Liver (tissue), 9 donors: ENCODE results near the gene RHAG. TPM values are rescaled to one million over a fixed set of nuclear protein-coding genes. Genes with fewer than 3 reads are reported as not detected.
A peak's percentile ranks its signal among the peaks of the same experiment; 100 is the strongest.

Experiments used
- DNase-seq: peaks from one replicate; pipeline ENCODE4 v3.0.0-alpha.2; 2017; ENCODE audit warnings: low spot score
- H3K27ac ChIP-seq, 2 donors: one replicate each; pipeline ENCODE4 v1.7.0; 2013; ENCODE audit warnings: inconsistent platforms in 2 of 2, low read length in 2 of 2, control low read depth in 1 of 2, low read depth in 1 of 2, mild to moderate bottlenecking in 1 of 2
- H3K27me3 ChIP-seq, 4 donors: one replicate each; pipeline versions ENCODE4 v1.6.1 to v1.7.0; 2013; ENCODE audit warnings: low read length in 3 of 4, inconsistent platforms in 1 of 4, mild to moderate bottlenecking in 1 of 4, moderate library complexity in 1 of 4; ENCODE audit not compliant: control insufficient read depth in 4 of 4, insufficient read depth in 4 of 4
- H3K36me3 ChIP-seq, 4 donors: one replicate each; pipeline versions ENCODE4 v1.6.1 to v1.7.0; 2013; ENCODE audit warnings: low read length in 3 of 4, mild to moderate bottlenecking in 3 of 4, low read depth in 1 of 4, moderate library complexity in 1 of 4; ENCODE audit not compliant: control insufficient read depth in 4 of 4, insufficient read depth in 3 of 4
- H3K4me1 ChIP-seq, 4 donors: one replicate each; pipeline versions ENCODE4 v1.6.1 to v1.7.0; 2013; ENCODE audit warnings: low read length in 3 of 4, mild to moderate bottlenecking in 3 of 4, moderate library complexity in 1 of 4; ENCODE audit not compliant: control insufficient read depth in 4 of 4, insufficient read depth in 4 of 4
- H3K4me3 ChIP-seq, 3 donors: one replicate each; pipeline versions ENCODE4 v1.6.1 to v1.7.0; 2013; ENCODE audit warnings: low read length in 3 of 3, control low read depth in 1 of 3, low read depth in 1 of 3, mild to moderate bottlenecking in 1 of 3
- H3K9ac ChIP-seq, 2 donors: one replicate each; pipeline ENCODE4 v1.7.0; 2013; ENCODE audit warnings: low read length in 2 of 2, mild to moderate bottlenecking in 2 of 2, moderate library complexity in 2 of 2, control low read depth in 1 of 2, low read depth in 1 of 2
- H3K9me3 ChIP-seq, 4 donors: one replicate each; pipeline versions ENCODE4 v1.6.1 to v1.7.0; 2013; ENCODE audit warnings: low read length in 3 of 4; ENCODE audit not compliant: control insufficient read depth in 4 of 4
- ATF3 ChIP-seq: IDR thresholded peaks from 2 replicates; pipeline ENCODE4 v1.6.1; 2016; ENCODE audit warnings: antibody characterized with exemption
- CTCF ChIP-seq: fragments of 150-350 bp; IDR thresholded peaks from 2 replicates; pipeline ENCODE4 v1.5.1; 2017; ENCODE audit warnings: improper control_type of control experiment, low read depth, low read length; ENCODE audit not compliant: missing input control
- EGR1 ChIP-seq, 2 donors: IDR thresholded peaks; 2 replicates each; pipeline ENCODE4 v1.6.1; 2016 to 2018; ENCODE audit warnings: antibody characterized with exemption in 2 of 2, low read depth in 2 of 2
- FOXA1 ChIP-seq: IDR thresholded peaks from 2 replicates; pipeline ENCODE4 v1.6.1; 2016; ENCODE audit warnings: antibody characterized with exemption
- FOXA2 ChIP-seq: IDR thresholded peaks from 2 replicates; pipeline ENCODE4 v1.6.1; 2016; ENCODE audit warnings: antibody characterized with exemption
- GABPA ChIP-seq, 2 donors: IDR thresholded peaks in 1 of 2; conservative IDR thresholded peaks in 1 of 2; 2 replicates each; pipeline ENCODE4 v1.6.1; 2016; ENCODE audit warnings: antibody characterized with exemption in 2 of 2, mild to moderate bottlenecking in 1 of 2, moderate library complexity in 1 of 2
- JUND ChIP-seq, 2 donors: IDR thresholded peaks; 2 replicates each; pipeline ENCODE4 v1.6.1; 2016; ENCODE audit warnings: antibody characterized with exemption in 2 of 2
- RAD21 ChIP-seq, 2 donors: IDR thresholded peaks; 2 replicates each; pipeline ENCODE4 v1.6.1; 2016; ENCODE audit warnings: antibody characterized with exemption in 2 of 2, mild to moderate bottlenecking in 2 of 2
- REST ChIP-seq: IDR thresholded peaks from 2 replicates; pipeline ENCODE4 v1.6.1; 2016; ENCODE audit warnings: antibody characterized with exemption, mild to moderate bottlenecking
- RXRA ChIP-seq, 2 donors: IDR thresholded peaks; 2 replicates each; pipeline ENCODE4 v1.6.1; 2017 to 2018; ENCODE audit warnings: antibody characterized with exemption in 2 of 2, mild to moderate bottlenecking in 1 of 2
- SP1 ChIP-seq: IDR thresholded peaks from 2 replicates; pipeline ENCODE4 v1.6.1; 2018; ENCODE audit warnings: antibody characterized with exemption, mild to moderate bottlenecking
- TAF1 ChIP-seq: conservative IDR thresholded peaks from 2 replicates; pipeline ENCODE4 v1.6.1; 2016; ENCODE audit warnings: antibody characterized with exemption, mild to moderate bottlenecking
- YY1 ChIP-seq: IDR thresholded peaks from 2 replicates; pipeline ENCODE4 v1.6.1; 2016; ENCODE audit warnings: antibody characterized with exemption, mild to moderate bottlenecking
- WGBS: extraction: QIAGEN DNeasy Blood & Tissue Kit; methylation state at CpG from one replicate; pipeline ENCODE4 v1.1.7; 2013; 5-methylcytosine and 5-hydroxymethylcytosine counted together
- polyA plus RNA-seq, 2 donors: library from polyadenylated mRNA; stranded (reverse) in 1 of 2; unstranded in 1 of 2; fragments of 200-250 nt in 1 of 2; fragments of >200 nt in 1 of 2; fragmentation: Nextera tagmentation in 1 of 2; extraction: Ambion mirVana in 1 of 2; gene quantifications; one replicate each; pipeline versions ENCODE4 v1.2.1 to v1.2.3, GENCODE V29; 2013 to 2015
- total RNA-seq, 2 donors: library from RNA; depleted of rRNA; stranded (reverse); fragments of >200 nt; gene quantifications; one replicate each; pipeline ENCODE4 v1.2.3, GENCODE V29; 2014
- TF ChIP-seq, protein P1 (sequence below): IDR thresholded peaks from 2 replicates; pipeline ENCODE4 v1.6.1; 2016; ENCODE audit warnings: antibody characterized with exemption
- donor health status: healthy.
- donor health status: healthy.
- donor health status: healthy.
- donor health status: healthy.
- donor health status: healthy.

RHAG gene
- total and polyA plus RNA-seq, 4 donors, result 0.07 to 345 TPM; not detected in 2

DNA sequence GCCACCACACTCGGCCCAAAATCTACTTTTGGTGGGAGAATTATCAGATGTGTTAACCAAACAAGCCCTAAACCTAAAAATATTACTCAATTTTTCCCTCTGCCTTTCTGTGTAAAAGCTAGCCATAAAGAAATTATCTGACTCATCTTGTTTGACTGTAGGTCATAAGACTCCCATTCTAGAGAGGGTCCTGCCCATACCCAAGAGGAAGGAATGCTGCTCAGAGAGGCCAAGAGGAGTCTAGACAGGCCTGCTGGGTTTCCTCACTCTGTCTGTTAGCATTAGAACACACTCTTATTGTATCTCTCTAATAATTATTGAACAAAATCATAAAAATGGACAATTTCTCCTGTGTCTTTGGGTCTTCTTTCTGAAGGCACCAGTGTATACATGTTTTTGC is 60.0 kb downstream of the RHAG start:
- H3K27ac ChIP-seq, result no peak overlapping the region

GRCh38 chr6:49570474-49571079 is 66.1 kb downstream of the RHAG start:
- no peak overlapping the region for H3K4me3 ChIP-seq
- H3K36me3 ChIP-seq, result no peaks in the 10 kb centered on the region
- H3K27me3 ChIP-seq, result no peaks in the 10 kb centered on the region
- no peaks in the 10 kb centered on the region for H3K9me3 ChIP-seq
- peaks cover 0 to 12% (median 10%) of the 10 kb centered on the region in 4 donors for H3K4me1 ChIP-seq
- WGBS, result 35% methylated on average over 6 of the region's 6 CpGs
- no peak for DNase-seq
- peak overlapping the region; percentile 56 to 70 for H3K27ac ChIP-seq
- H3K9ac ChIP-seq, result peak overlapping the region; percentile 12 to 21
- TF ChIP-seq CTCF (peak; percentile 52), ATF3 (no peak), RXRA (IDR thresholded peaks at IDR 0.05) (peak in 1 of 2 donors; percentile 20), EGR1 (IDR thresholded peaks at IDR 0.05; ENCODE audit: low read depth in 2 of 2) (no peak), RAD21 (IDR thresholded peaks at IDR 0.05) (peak; percentile 71 to 79), GABPA (IDR thresholded peaks at IDR 0.05 in 1 of 2, conservative IDR thresholded peaks at IDR 0.05 in 1 of 2) (no peak), REST (no peak), FOXA2 (no peak), FOXA1 (no peak), SP1 (no peak), YY1 (no peak), JUND (IDR thresholded peaks at IDR 0.05) (no peak), TAF1 (no peak)
- TF ChIP-seq, protein P1, sequence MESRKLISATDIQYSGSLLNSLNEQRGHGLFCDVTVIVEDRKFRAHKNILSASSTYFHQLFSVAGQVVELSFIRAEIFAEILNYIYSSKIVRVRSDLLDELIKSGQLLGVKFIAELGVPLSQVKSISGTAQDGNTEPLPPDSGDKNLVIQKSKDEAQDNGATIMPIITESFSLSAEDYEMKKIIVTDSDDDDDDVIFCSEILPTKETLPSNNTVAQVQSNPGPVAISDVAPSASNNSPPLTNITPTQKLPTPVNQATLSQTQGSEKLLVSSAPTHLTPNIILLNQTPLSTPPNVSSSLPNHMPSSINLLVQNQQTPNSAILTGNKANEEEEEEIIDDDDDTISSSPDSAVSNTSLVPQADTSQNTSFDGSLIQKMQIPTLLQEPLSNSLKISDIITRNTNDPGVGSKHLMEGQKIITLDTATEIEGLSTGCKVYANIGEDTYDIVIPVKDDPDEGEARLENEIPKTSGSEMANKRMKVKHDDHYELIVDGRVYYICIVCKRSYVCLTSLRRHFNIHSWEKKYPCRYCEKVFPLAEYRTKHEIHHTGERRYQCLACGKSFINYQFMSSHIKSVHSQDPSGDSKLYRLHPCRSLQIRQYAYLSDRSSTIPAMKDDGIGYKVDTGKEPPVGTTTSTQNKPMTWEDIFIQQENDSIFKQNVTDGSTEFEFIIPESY, result no peak

More for the DNA sequence above, 60.0 kb downstream of the RHAG start:
- no peak overlapping the region for H3K4me3 ChIP-seq
- no peaks in the 10 kb centered on the region for H3K27me3 ChIP-seq
- TF ChIP-seq SP1 (no peak), REST (no peak), FOXA1 (no peak), ATF3 (no peak)
- DNase-seq, result no peak
- no peaks in the 10 kb centered on the region for H3K36me3 ChIP-seq
- no peak overlapping the region for H3K9ac ChIP-seq
- WGBS, result 90% methylated on average over 1 of the region's 1 CpG
- no peaks in the 10 kb centered on the region for H3K9me3 ChIP-seq
- no peaks in the 10 kb centered on the region for H3K4me1 ChIP-seq
